Measurements from ENCODE around the gene ERLEC1.

GRCh38 chr2:53786705-53787613, at the start of gene ERLEC1, which contains the start of gene ASB3:
- TF ChIP-seq CTCF (conservative IDR thresholded peaks at IDR 0.05) (no peak), EZH2 (IDR thresholded peaks at IDR 0.05; ENCODE audit: low read depth) (no peak)

Data from PC-9 (cell line).